GM13976 (cell line): ENCODE measurements around the gene TIMM22.

Source experiments
- DNase-seq: peaks from one replicate; pipeline ENCODE4 v3.0.0; 2012; ENCODE audit warnings: low spot score
- in situ Hi-C: fragments of 300-500 bp; cut with MboI; formaldehyde crosslinking; loops from one replicate; pipeline ENCODE4 v1.12.0; 2022; ENCODE audit warnings: low sequenced_read_pairs, mixed read lengths, inconsistent platforms; ENCODE audit not compliant: unreplicated experiment
- TF ChIP-seq, protein P1 (sequence below): IDR thresholded peaks from 2 replicates; pipeline ENCODE4 v1.5.1; 2012; ENCODE audit warnings: borderline replicate concordance, mild to moderate bottlenecking; ENCODE audit not compliant: insufficient read depth; ENCODE audit errors: extremely low read depth, missing control alignments, control extremely low read depth

TIMM22 gene

DNA sequence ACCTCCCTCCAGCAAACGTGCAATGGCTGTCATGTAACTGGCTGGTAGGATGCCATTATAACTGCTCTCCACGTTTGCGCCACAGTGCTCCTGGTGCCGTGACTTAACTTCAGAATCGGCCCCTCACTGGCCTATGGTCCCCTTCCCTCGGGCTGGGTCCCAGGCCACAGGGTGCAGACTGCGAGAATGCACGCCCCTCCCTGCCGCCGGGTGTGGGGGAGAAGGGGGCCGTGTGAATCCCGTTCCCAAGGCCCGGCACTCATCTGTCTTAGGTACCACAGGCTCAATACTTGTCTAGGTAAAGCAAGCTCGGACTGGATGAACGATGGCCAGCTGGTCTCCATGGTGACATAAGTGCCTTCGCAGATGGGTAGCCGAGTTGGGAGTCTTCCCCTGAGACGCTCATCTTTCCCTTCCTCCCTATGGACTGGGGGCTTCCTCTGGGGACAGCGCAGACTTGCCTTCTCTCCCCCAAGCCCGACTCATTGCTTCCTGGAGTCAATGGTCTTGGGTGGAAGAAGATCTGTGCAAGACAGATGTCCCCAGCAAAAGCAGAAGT lies 37.8 kb downstream of the TIMM22 start:
- no peak for DNase-seq
- in situ Hi-C loops, result no loop called here
- TF ChIP-seq, protein P1, sequence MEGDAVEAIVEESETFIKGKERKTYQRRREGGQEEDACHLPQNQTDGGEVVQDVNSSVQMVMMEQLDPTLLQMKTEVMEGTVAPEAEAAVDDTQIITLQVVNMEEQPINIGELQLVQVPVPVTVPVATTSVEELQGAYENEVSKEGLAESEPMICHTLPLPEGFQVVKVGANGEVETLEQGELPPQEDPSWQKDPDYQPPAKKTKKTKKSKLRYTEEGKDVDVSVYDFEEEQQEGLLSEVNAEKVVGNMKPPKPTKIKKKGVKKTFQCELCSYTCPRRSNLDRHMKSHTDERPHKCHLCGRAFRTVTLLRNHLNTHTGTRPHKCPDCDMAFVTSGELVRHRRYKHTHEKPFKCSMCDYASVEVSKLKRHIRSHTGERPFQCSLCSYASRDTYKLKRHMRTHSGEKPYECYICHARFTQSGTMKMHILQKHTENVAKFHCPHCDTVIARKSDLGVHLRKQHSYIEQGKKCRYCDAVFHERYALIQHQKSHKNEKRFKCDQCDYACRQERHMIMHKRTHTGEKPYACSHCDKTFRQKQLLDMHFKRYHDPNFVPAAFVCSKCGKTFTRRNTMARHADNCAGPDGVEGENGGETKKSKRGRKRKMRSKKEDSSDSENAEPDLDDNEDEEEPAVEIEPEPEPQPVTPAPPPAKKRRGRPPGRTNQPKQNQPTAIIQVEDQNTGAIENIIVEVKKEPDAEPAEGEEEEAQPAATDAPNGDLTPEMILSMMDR, result no peak

DNA sequence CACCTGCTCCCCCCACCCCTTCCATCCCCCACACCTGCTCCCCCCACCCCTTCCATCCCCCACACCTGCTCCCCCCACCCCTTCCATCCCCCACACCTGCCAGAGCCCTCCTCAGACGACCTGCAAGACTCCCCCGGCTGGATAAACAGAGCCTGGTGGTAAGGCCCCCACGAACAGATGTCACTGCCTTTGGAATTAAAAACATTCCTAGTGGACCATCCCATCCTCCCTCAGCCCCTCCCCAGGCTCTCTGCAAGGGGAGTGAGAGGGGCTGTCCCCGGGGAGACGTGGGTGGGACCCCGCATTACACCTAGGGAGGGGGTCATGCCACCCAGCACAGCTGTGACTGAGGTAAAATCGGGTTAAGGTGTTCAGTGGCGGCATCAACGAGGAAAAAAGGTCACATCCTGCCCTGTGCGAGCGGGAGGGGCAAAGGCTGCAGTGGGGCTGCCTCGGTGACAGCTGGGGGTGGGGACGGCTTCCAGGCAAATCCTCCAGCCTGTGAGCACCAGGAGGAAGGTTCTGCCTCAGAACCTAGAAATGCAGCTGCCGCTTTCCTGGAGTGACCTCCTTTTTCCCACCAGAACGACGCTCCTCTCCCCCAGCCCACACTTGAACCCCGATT lies 38.7 kb downstream of the TIMM22 start:
- TF ChIP-seq, protein P1, result no peak
- in situ Hi-C loops, result no loop called here
- DNase-seq, result no peak

DNA sequence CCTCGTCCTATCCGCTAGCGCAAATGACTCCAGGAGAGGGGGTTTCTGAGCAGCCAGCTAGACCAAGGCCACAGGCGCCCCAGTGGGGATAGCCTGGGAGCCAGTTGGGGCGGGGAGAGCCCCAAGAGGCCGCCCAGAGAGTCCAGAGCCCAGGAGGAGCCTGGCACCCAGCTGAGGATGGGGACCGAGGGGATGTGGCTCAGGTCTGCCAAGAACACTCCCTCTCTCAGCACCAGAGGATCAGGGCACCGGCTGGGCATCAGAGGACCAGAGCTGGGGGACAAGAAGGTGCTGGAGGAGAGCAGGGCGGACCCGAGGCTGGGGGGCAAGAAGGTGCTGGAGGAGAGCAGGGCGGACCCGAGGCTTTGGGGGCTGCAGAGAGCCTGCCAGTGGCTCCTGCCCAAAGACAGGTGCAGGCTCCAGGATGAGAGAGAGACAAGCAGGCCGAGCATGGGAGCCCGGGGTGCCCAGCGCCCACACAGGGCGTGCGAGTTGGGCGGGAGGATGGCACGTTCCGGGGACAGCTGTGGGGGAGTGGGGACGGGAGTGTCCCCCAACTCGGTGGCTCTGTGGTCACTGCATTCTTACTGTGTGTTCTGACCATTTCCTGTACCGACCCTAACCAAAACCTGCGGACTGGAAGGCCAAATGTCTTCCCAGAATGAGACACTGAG lies 39.4 kb downstream of the TIMM22 start:
- no peak for DNase-seq
- TF ChIP-seq, protein P1, result no peak
- in situ Hi-C loops, result no loop called here

DNA sequence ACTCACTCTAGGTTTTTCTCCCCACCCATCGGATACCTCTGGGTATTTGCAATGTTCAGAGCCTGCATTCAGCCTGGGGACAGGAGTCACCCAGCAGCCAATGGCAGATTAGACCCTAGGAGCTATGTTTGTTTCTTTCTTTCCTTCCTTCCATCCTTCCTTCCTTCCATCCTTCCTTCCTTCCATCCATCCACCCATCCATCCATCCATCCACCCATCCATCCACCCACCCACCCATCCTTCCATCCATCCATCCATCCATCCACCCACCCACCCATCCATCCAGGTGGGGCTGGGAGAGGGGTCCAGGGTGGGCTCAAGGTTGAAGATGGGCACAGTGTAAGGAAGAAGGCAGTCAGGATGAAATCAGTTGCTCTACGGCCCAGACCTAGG lies 39.9 kb downstream of the TIMM22 start:
- TF ChIP-seq, protein P1, result no peak
- DNase-seq, result no peak
- in situ Hi-C loops, result no loop called here

DNA sequence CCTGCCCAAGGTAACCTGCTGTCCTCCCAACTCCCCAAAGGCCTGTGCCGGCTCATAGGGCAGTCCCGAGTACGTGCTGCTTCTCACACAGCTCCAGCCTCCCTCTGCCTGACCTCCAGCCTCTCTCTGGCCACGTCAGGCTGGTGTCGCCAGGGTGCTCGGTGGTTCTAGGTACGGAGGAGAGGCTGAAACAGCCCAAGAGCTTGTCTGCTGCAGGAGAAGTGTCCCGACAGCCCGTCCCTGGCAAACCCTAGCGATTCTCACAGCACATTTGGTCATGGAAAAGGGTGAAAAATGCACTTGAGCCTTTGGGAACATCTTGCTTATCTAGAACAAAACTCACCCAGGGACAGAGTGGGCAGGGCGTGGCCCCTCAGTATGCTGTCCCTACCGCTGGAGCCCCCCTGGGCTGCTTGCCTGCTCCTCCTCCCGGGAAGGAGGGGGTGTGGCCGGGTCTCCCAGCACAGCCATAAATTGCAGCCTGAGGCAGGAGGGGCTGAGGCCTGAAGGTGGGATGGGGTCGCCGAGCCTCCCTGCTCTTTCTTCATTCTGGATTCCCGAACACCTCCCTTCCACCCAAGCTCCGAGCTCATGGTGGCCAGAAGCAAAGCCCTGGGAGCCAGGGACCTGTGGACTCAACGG lies 40.4 kb downstream of the TIMM22 start:
- TF ChIP-seq, protein P1, result no peak
- DNase-seq, result no peak
- in situ Hi-C loops, result no loop called here

DNA sequence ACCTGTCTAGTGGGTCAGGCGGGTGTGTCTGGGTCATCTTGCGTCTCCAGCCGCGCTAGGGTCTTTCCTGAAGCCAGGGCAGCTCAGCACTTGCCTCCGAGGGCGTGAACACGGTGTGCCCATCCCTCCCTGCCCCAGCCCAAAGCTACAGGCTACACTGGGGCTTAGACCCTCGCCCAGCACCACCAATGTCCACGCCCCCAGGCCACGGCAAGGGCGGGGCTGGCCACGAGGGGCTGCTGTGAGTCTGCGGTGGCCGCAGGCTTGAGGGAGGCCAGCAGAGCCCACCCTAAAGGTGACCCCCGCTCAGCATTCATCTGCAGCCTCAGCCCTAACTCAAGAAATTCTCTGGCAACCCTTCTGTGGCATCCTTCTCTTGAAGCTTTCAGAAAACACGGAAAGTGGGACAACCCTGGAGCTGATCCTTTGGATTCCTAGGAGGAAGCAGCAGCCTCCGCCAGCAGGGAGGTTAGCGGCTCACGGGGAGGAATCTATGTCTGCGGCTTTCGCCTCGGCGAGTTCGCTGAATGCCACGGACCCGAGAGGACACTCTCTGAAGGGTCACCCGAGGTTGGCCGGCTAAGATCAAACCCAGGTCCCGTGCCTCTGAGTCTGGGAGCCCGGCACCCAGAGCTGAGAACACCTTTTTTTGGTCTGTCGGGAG lies 41.7 kb downstream of the TIMM22 start:
- DNase-seq, result no peak
- TF ChIP-seq, protein P1, result no peak
- in situ Hi-C loops, result no loop called here
